Spleen (tissue), 11 donors: ENCODE measurements around the gene CSTB. TPM values are rescaled to one million over a fixed set of nuclear protein-coding genes. Genes with fewer than 3 reads are reported as not detected.

Experiments used
- DNase-seq: peaks from one replicate; pipeline ENCODE4 v3.0.0-alpha.2; 2020
- H3K27ac ChIP-seq, 8 donors: fragments of 200-600 bp; sonication (generic) in 7 of 8; 1 replicate in 4 of 8; 2 replicates in 4 of 8; pipeline versions ENCODE4 v1.5.0 to v1.8.0; 2016 to 2021; ENCODE audit warnings: inconsistent platforms in 4 of 8, mild to moderate bottlenecking in 4 of 8, moderate library complexity in 1 of 8
- H3K27me3 ChIP-seq, 7 donors: fragments of 200-600 bp; sonication (generic) in 6 of 7; replicated peaks in 1 of 7; 1 replicate in 4 of 7; 2 replicates in 3 of 7; pipeline versions ENCODE4 v1.5.0 to v1.8.0; 2016 to 2021; ENCODE audit warnings: inconsistent platforms in 3 of 7, mild to moderate bottlenecking in 1 of 7
- H3K36me3 ChIP-seq, 6 donors: fragments of 200-600 bp; sonication (generic) in 5 of 6; 1 replicate in 4 of 6; 2 replicates in 2 of 6; pipeline versions ENCODE4 v1.5.0 to v1.8.0; 2016 to 2021; ENCODE audit warnings: inconsistent platforms in 2 of 6
- H3K4me1 ChIP-seq, 6 donors: fragments of 200-600 bp; sonication (generic) in 5 of 6; 1 replicate in 3 of 6; 2 replicates in 3 of 6; pipeline versions ENCODE4 v1.5.0 to v1.8.0; 2016 to 2021; ENCODE audit warnings: inconsistent platforms in 3 of 6
- H3K4me3 ChIP-seq, 8 donors: fragments of 200-600 bp; sonication (generic) in 7 of 8; 1 replicate in 4 of 8; 2 replicates in 4 of 8; pipeline versions ENCODE4 v1.5.0 to v1.8.0; 2016 to 2021; ENCODE audit warnings: inconsistent platforms in 4 of 8, mild to moderate bottlenecking in 4 of 8, moderate library complexity in 2 of 8
- H3K9me3 ChIP-seq, 8 donors: fragments of 200-600 bp; sonication (generic) in 7 of 8; 1 replicate in 4 of 8; 2 replicates in 4 of 8; pipeline versions ENCODE4 v1.5.0 to v1.8.0; 2016 to 2021; ENCODE audit warnings: inconsistent platforms in 4 of 8
- CTCF ChIP-seq, 11 experiments: fragments of 200-600 bp in 7 of 11; fragments of 450-650 bp in 4 of 11; sonication (generic) in 4 of 11; IDR thresholded peaks in 8 of 11; conservative IDR thresholded peaks in 3 of 11; 1 replicate in 7 of 11; 2 replicates in 4 of 11; pipeline versions ENCODE4 v1.4.0 to v1.8.0; 2016 to 2021; ENCODE audit warnings: antibody characterized with exemption in 11 of 11, inconsistent platforms in 4 of 11, mild to moderate bottlenecking in 1 of 11
- POLR2A ChIP-seq, 3 donors: fragments of 450-650 bp; IDR thresholded peaks; one replicate each; pipeline ENCODE4 v1.5.1; 2017; ENCODE audit warnings: antibody characterized with exemption in 3 of 3, mild to moderate bottlenecking in 1 of 3
- POLR2AphosphoS5 ChIP-seq, 3 donors: sonication (generic); formaldehyde crosslinking; IDR thresholded peaks; one replicate each; pipeline ENCODE4 v1.5.1; 2017; ENCODE audit warnings: antibody characterized with exemption in 3 of 3
- WGBS, 5 donors: extraction: QIAGEN DNeasy Blood & Tissue Kit in 3 of 5; methylation state at CpG; one replicate each; pipeline versions ENCODE4 v1.1.5 to v1.1.7; 2013 to 2018; 5-methylcytosine and 5-hydroxymethylcytosine counted together
- intact Hi-C: fragments of 100-400 bp; cut with DNase I; formaldehyde crosslinking; loops from one replicate; pipeline ENCODE4 v1.15.0; 2023; ENCODE audit warnings: low total_unique reads
- polyA plus RNA-seq, 3 donors: library from polyadenylated mRNA; stranded (reverse); fragments of 200-250 nt; gene quantifications; one replicate each; pipeline ENCODE4 v1.2.1, GENCODE V29; 2013
- small RNA-seq, 4 donors: library from RNA; depleted of rRNA; stranded (forward); fragments of <200 nt; gene quantifications; one replicate each; pipeline ENCODE3, GENCODE V24; 2016
- total RNA-seq, 7 donors: library from RNA; depleted of rRNA in 3 of 7; stranded (reverse); fragments of >200 nt in 3 of 7; fragmentation: NEBNext Ultra II Directional in 4 of 7; extraction: Animal tissue kit (Norgen Biotek cat#: 25700) in 4 of 7; gene quantifications; one replicate each; pipeline versions ENCODE4 v1.1.0 to v1.2.1, GENCODE V29; 2016 to 2021
- donor health status: healthy with polysubstance abuse.
- donor health status: DM: no; HTN: no; CAD: no; lungs with moderate emphysema.
- donor health status: DM: no; HTN: no; CAD: no.
- donor health status: Bipolar disorder and iron deficiency.
- donor health status: healthy.
- donor health status: DM: no; HTN: no; CAD: no.
- donor health status: DM: yes; HTN: yes; CAD: no.

The CSTB gene
- total and polyA plus RNA-seq, 10 donors: 10.5 to 93.8 (median 33.2) TPM

- H3K36me3 ChIP-seq: peaks cover 0 to 27% (median 7%) of the 10 kb centered on the region in 6 donors
- TF ChIP-seq CTCF (IDR thresholded peaks at IDR 0.05 in 8 of 11, conservative IDR thresholded peaks at IDR 0.05 in 3 of 11): no peak
- no peak for TF ChIP-seq POLR2A (IDR thresholded peaks at IDR 0.05)
- peak; percentile 59 to 67 (median 65) for TF ChIP-seq POLR2AphosphoS5 (IDR thresholded peaks at IDR 0.05)
- H3K4me1 ChIP-seq: peaks cover 35 to 100% (median 74%) of the 10 kb centered on the region in 6 donors
- WGBS, 5 donors: 32 to 52% (median 35%) methylated on average over 20 to 21 of the region's 21 CpGs
- H3K9me3 ChIP-seq: no peaks in the 10 kb centered on the region
- no peaks in the 10 kb centered on the region for H3K27me3 ChIP-seq
- H3K27ac ChIP-seq: peak overlapping the region in 7 of 8 donors; percentile 72 to 88 (median 81)
- H3K4me3 ChIP-seq: peak overlapping the region in 3 of 8 donors; percentile 47 to 71 (median 48)
- intact Hi-C loops: no loop called here
- DNase-seq: peak; percentile 86
Observed at GRCh38 chr21:43726686-43727518, 49.2 kb downstream of the CSTB start.

Small RNA genes within 50 kb of the gene (small RNA-seq; reads per million reads assigned to genes)
- 0 reads per million in 4 donors for gene AP001052.1

Other genes starting within 250 kb of the CSTB start
- 1 to 10 TPM in 2 of 7 donors, under 1 TPM in 3, not detected in 2; 0.19 to 1.9 (median 0.58) TPM for gene HSF2BP, start 116.8 kb downstream of the CSTB start, total RNA-seq
- under 1 TPM; 0.13 to 0.35 (median 0.19) TPM for gene HSF2BP, start 116.8 kb downstream of the CSTB start, polyA plus RNA-seq
- 10 to 100 TPM; 25.3 to 28.9 (median 25.7) TPM for gene RRP1B, start 116.7 kb downstream of the CSTB start, total RNA-seq
- 10 to 100 TPM in 2 of 3 donors, 1 to 10 TPM in 1; 7.9 to 11.6 (median 10.1) TPM for gene RRP1B, start 116.7 kb downstream of the CSTB start, polyA plus RNA-seq
- gene PDXK, start 57.2 kb downstream of the CSTB start, total RNA-seq: 10 to 100 TPM; 41.1 to 82.9 (median 58.7) TPM
- gene PDXK, start 57.2 kb downstream of the CSTB start, polyA plus RNA-seq: 10 to 100 TPM; 17.9 to 39.0 (median 24.7) TPM
- gene RRP1, start 13.3 kb upstream of the CSTB start, total RNA-seq: 10 to 100 TPM; 11.5 to 26.9 (median 20.5) TPM
- gene RRP1, start 13.3 kb upstream of the CSTB start, polyA plus RNA-seq: 10 to 100 TPM; 12.6 to 18.8 (median 15.8) TPM
- 10 to 100 TPM; 50.8 to 92.0 (median 64.5) TPM for gene AGPAT3, start 88.9 kb upstream of the CSTB start, total RNA-seq
- 10 to 100 TPM in 1 of 3 donors, 1 to 10 TPM in 2; 6.9 to 20.7 (median 8.3) TPM for gene AGPAT3, start 88.9 kb upstream of the CSTB start, polyA plus RNA-seq
- 10 to 100 TPM; 62.2 to 83.2 (median 67.1) TPM for gene TRAPPC10, start 236.0 kb upstream of the CSTB start, total RNA-seq
- 10 to 100 TPM in 1 of 3 donors, 1 to 10 TPM in 2; 6.0 to 10.4 (median 6.3) TPM for gene TRAPPC10, start 236.0 kb upstream of the CSTB start, polyA plus RNA-seq